HEK293 (cell line): ENCODE results near the gene TXNDC9.
"Not testable (repeated sequence)": the region's sequence is repeated elsewhere in the genome, so short reads cannot be mapped to it uniquely, and the experiment has no call there.

ENCODE experiments used
- YY1 ChIP-seq: fragments of 450-650 bp; formaldehyde crosslinking; IDR thresholded peaks from 2 replicates; pipeline ENCODE4 v1.5.1; 2018; ENCODE audit warnings: missing biosample characterization, missing genetic modification characterization
- ZFP37 ChIP-seq: fragments of 450-650 bp; formaldehyde crosslinking; IDR thresholded peaks from 2 replicates; pipeline ENCODE4 v1.5.1; 2016; ENCODE audit warnings: missing biosample characterization, missing genetic modification characterization
- ZNF121 ChIP-seq: fragments of 450-650 bp; formaldehyde crosslinking; IDR thresholded peaks from 2 replicates; pipeline ENCODE4 v1.5.1; 2016; ENCODE audit warnings: missing biosample characterization, missing genetic modification characterization
- ZNF138 ChIP-seq: fragments of 450-650 bp; formaldehyde crosslinking; IDR thresholded peaks from 2 replicates; pipeline ENCODE4 v1.5.1; 2016; ENCODE audit warnings: missing biosample characterization, missing genetic modification characterization, borderline replicate concordance
- ZNF16 ChIP-seq: fragments of 450-650 bp; formaldehyde crosslinking; IDR thresholded peaks from 2 replicates; pipeline ENCODE4 v1.5.1; 2016; ENCODE audit warnings: low read depth, missing biosample characterization, missing genetic modification characterization
- ZNF514 ChIP-seq: fragments of 450-650 bp; formaldehyde crosslinking; IDR thresholded peaks from 2 replicates; pipeline ENCODE4 v1.5.1; 2016; ENCODE audit warnings: missing biosample characterization, missing genetic modification characterization
- ZNF549 ChIP-seq: fragments of 450-650 bp; IDR thresholded peaks from 2 replicates; pipeline ENCODE4 v1.5.1; 2018; ENCODE audit warnings: missing biosample characterization, missing genetic modification characterization, mild to moderate bottlenecking, inconsistent platforms, moderate library complexity
- ZNF623 ChIP-seq: fragments of 450-650 bp; formaldehyde crosslinking; IDR thresholded peaks from 2 replicates; pipeline ENCODE4 v1.5.1; 2016; ENCODE audit warnings: missing biosample characterization, missing genetic modification characterization
- ZNF791 ChIP-seq: fragments of 450-650 bp; formaldehyde crosslinking; IDR thresholded peaks from 2 replicates; pipeline ENCODE4 v1.5.1; 2016; ENCODE audit warnings: missing biosample characterization, missing genetic modification characterization
- TF ChIP-seq, protein P1 (sequence below): fragments of 450-650 bp; formaldehyde crosslinking; IDR thresholded peaks from 2 replicates; pipeline ENCODE4 v1.5.1; 2016; ENCODE audit warnings: missing biosample characterization, missing genetic modification characterization
- TF ChIP-seq, protein P2 (sequence below): fragments of 450-650 bp; formaldehyde crosslinking; IDR thresholded peaks from 2 replicates; pipeline ENCODE4 v1.5.1; 2016; ENCODE audit warnings: missing biosample characterization, missing genetic modification characterization
- TF ChIP-seq, protein P3 (sequence below): fragments of 450-650 bp; formaldehyde crosslinking; IDR thresholded peaks from 2 replicates; pipeline ENCODE4 v1.5.1; 2016; ENCODE audit warnings: missing biosample characterization, missing genetic modification characterization, low read depth
- TF ChIP-seq, protein P4 (sequence below): IDR thresholded peaks from 2 replicates; pipeline ENCODE4 v1.6.1; 2011; ENCODE audit warnings: mild to moderate bottlenecking, low read depth, low read length, borderline replicate concordance
- TF ChIP-seq, protein P5 (sequence below): fragments of 450-650 bp; formaldehyde crosslinking; IDR thresholded peaks from 2 replicates; pipeline ENCODE4 v1.5.1; 2017; ENCODE audit warnings: missing biosample characterization, missing genetic modification characterization

DNA sequence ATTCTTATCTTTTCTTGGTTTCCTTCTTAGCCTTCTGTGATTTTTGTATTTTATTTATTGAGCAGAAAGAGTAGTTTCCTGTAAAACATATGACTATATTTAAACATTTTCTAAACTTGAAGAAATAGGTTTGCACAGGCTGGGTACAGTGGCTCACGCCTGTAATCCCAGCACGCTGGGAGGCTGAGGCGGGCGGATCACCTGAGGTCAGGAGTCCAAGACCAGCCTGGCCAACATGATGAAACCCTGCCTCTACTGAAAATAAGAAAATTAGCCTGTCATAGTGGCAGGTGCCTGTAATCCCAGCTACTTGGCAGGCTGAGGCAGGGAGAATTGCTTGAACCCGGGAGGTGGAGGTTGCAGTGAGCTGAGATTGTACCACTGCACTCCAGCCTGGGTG lies 32.7 kb upstream of the TXNDC9 start:
- not testable (repeated sequence) for TF ChIP-seq ZNF121 (tag by site-specific recombination); ZNF791 (tag by site-specific recombination); ZFP37 (tag by site-specific recombination); ZNF138; ZNF514 (tag by site-specific recombination); ZNF549 (tag by site-specific recombination); ZNF16 (tag by site-specific recombination); YY1 (tag by site-specific recombination); ZNF623 (tag by site-specific recombination)
- TF ChIP-seq, protein P1, sequence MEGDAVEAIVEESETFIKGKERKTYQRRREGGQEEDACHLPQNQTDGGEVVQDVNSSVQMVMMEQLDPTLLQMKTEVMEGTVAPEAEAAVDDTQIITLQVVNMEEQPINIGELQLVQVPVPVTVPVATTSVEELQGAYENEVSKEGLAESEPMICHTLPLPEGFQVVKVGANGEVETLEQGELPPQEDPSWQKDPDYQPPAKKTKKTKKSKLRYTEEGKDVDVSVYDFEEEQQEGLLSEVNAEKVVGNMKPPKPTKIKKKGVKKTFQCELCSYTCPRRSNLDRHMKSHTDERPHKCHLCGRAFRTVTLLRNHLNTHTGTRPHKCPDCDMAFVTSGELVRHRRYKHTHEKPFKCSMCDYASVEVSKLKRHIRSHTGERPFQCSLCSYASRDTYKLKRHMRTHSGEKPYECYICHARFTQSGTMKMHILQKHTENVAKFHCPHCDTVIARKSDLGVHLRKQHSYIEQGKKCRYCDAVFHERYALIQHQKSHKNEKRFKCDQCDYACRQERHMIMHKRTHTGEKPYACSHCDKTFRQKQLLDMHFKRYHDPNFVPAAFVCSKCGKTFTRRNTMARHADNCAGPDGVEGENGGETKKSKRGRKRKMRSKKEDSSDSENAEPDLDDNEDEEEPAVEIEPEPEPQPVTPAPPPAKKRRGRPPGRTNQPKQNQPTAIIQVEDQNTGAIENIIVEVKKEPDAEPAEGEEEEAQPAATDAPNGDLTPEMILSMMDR, result not testable (repeated sequence)
- TF ChIP-seq, protein P2, sequence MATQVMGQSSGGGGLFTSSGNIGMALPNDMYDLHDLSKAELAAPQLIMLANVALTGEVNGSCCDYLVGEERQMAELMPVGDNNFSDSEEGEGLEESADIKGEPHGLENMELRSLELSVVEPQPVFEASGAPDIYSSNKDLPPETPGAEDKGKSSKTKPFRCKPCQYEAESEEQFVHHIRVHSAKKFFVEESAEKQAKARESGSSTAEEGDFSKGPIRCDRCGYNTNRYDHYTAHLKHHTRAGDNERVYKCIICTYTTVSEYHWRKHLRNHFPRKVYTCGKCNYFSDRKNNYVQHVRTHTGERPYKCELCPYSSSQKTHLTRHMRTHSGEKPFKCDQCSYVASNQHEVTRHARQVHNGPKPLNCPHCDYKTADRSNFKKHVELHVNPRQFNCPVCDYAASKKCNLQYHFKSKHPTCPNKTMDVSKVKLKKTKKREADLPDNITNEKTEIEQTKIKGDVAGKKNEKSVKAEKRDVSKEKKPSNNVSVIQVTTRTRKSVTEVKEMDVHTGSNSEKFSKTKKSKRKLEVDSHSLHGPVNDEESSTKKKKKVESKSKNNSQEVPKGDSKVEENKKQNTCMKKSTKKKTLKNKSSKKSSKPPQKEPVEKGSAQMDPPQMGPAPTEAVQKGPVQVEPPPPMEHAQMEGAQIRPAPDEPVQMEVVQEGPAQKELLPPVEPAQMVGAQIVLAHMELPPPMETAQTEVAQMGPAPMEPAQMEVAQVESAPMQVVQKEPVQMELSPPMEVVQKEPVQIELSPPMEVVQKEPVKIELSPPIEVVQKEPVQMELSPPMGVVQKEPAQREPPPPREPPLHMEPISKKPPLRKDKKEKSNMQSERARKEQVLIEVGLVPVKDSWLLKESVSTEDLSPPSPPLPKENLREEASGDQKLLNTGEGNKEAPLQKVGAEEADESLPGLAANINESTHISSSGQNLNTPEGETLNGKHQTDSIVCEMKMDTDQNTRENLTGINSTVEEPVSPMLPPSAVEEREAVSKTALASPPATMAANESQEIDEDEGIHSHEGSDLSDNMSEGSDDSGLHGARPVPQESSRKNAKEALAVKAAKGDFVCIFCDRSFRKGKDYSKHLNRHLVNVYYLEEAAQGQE, result not testable (repeated sequence)
- TF ChIP-seq, protein P3, sequence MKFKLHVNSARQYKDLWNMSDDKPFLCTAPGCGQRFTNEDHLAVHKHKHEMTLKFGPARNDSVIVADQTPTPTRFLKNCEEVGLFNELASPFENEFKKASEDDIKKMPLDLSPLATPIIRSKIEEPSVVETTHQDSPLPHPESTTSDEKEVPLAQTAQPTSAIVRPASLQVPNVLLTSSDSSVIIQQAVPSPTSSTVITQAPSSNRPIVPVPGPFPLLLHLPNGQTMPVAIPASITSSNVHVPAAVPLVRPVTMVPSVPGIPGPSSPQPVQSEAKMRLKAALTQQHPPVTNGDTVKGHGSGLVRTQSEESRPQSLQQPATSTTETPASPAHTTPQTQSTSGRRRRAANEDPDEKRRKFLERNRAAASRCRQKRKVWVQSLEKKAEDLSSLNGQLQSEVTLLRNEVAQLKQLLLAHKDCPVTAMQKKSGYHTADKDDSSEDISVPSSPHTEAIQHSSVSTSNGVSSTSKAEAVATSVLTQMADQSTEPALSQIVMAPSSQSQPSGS, result not testable (repeated sequence)
- TF ChIP-seq, protein P4, sequence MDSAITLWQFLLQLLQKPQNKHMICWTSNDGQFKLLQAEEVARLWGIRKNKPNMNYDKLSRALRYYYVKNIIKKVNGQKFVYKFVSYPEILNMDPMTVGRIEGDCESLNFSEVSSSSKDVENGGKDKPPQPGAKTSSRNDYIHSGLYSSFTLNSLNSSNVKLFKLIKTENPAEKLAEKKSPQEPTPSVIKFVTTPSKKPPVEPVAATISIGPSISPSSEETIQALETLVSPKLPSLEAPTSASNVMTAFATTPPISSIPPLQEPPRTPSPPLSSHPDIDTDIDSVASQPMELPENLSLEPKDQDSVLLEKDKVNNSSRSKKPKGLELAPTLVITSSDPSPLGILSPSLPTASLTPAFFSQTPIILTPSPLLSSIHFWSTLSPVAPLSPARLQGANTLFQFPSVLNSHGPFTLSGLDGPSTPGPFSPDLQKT, result not testable (repeated sequence)
- TF ChIP-seq, protein P5, sequence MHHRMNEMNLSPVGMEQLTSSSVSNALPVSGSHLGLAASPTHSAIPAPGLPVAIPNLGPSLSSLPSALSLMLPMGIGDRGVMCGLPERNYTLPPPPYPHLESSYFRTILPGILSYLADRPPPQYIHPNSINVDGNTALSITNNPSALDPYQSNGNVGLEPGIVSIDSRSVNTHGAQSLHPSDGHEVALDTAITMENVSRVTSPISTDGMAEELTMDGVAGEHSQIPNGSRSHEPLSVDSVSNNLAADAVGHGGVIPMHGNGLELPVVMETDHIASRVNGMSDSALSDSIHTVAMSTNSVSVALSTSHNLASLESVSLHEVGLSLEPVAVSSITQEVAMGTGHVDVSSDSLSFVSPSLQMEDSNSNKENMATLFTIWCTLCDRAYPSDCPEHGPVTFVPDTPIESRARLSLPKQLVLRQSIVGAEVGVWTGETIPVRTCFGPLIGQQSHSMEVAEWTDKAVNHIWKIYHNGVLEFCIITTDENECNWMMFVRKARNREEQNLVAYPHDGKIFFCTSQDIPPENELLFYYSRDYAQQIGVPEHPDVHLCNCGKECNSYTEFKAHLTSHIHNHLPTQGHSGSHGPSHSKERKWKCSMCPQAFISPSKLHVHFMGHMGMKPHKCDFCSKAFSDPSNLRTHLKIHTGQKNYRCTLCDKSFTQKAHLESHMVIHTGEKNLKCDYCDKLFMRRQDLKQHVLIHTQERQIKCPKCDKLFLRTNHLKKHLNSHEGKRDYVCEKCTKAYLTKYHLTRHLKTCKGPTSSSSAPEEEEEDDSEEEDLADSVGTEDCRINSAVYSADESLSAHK (tag by site-specific recombination), result not testable (repeated sequence)
